HepG2 (cell line): Measurements from ENCODE around the gene ABTB2. TPM values are rescaled to one million over a fixed set of nuclear protein-coding genes. Genes with fewer than 3 reads are reported as not detected.

Source experiments
- CREM ChIP-seq, 2 experiments: sonication (generic) in 1 of 2; formaldehyde crosslinking in 1 of 2; IDR thresholded peaks; 2 replicates each; pipeline versions ENCODE4 v1.4.0 to v1.6.1; 2016 to 2020; ENCODE audit warnings: antibody characterized with exemption in 1 of 2, mild to moderate bottlenecking in 1 of 2, missing genetic modification reagents in 1 of 2
- ELF3 ChIP-seq: IDR thresholded peaks from 2 replicates; pipeline ENCODE4 v1.6.1; 2016; ENCODE audit warnings: missing genetic modification reagents, missing compliant biosample characterization
- ELF4 ChIP-seq: sonication (generic); formaldehyde crosslinking; IDR thresholded peaks from 2 replicates; pipeline ENCODE4 v1.5.0; 2020; ENCODE audit warnings: missing genetic modification reagents, mild to moderate bottlenecking, moderate library complexity, borderline replicate concordance
- FOXA1 ChIP-seq, 2 experiments: fragments of 450-650 bp in 1 of 2; sonication (generic) in 1 of 2; formaldehyde crosslinking in 1 of 2; IDR thresholded peaks; 2 replicates each; pipeline versions ENCODE4 v1.4.0 to v1.6.1; 2016 to 2020; ENCODE audit warnings: missing genetic modification reagents in 1 of 2
- GABPA ChIP-seq, 2 experiments: IDR thresholded peaks; 2 replicates each; pipeline ENCODE4 v1.6.1; 2011 to 2016; ENCODE audit warnings: low read depth in 2 of 2, low read length in 1 of 2, missing biosample characterization in 1 of 2, missing genetic modification characterization in 1 of 2
- GABPB1 ChIP-seq: IDR thresholded peaks from 2 replicates; pipeline ENCODE4 v1.6.1; 2016; ENCODE audit warnings: mild to moderate bottlenecking, missing genetic modification reagents, moderate library complexity, missing compliant biosample characterization
- HDAC2 ChIP-seq: sonication (generic); formaldehyde crosslinking; IDR thresholded peaks from 2 replicates; pipeline ENCODE4 v1.4.0; 2020; ENCODE audit warnings: missing genetic modification reagents
- HIC2 ChIP-seq: sonication (generic); formaldehyde crosslinking; IDR thresholded peaks from 2 replicates; pipeline ENCODE4 v1.9.0; 2022; ENCODE audit warnings: low read depth, missing genetic modification reagents
- PPARG ChIP-seq: conservative IDR thresholded peaks from 2 replicates; pipeline ENCODE4 v1.6.1; 2016; ENCODE audit warnings: missing biosample characterization, missing genetic modification reagents
- RXRB ChIP-seq: IDR thresholded peaks from 2 replicates; pipeline ENCODE4 v1.6.1; 2016; ENCODE audit warnings: borderline replicate concordance, missing genetic modification reagents, missing compliant biosample characterization
- TBX2 ChIP-seq: sonication (generic); formaldehyde crosslinking; IDR thresholded peaks from 2 replicates; pipeline ENCODE4 v1.5.0; 2020; ENCODE audit warnings: missing genetic modification reagents, mild to moderate bottlenecking, borderline replicate concordance
- ZBTB2 ChIP-seq: sonication (generic); formaldehyde crosslinking; IDR thresholded peaks from 2 replicates; pipeline ENCODE4 v1.8.0; 2022; ENCODE audit warnings: low read depth, missing genetic modification reagents
- ZFY ChIP-seq: sonication (generic); formaldehyde crosslinking; IDR thresholded peaks from 2 replicates; pipeline ENCODE4 v1.4.0; 2020; ENCODE audit warnings: missing genetic modification reagents
- ZKSCAN8 ChIP-seq: IDR thresholded peaks from 2 replicates; pipeline ENCODE4 v1.6.1; 2016; ENCODE audit warnings: borderline replicate concordance, missing genetic modification reagents, missing compliant biosample characterization
- ZNF24 ChIP-seq: fragments of 450-650 bp; IDR thresholded peaks from 2 replicates; pipeline ENCODE4 v1.6.1; 2017; ENCODE audit warnings: antibody characterized with exemption, mild to moderate bottlenecking
- ZNF766 ChIP-seq: sonication (generic); formaldehyde crosslinking; IDR thresholded peaks from 2 replicates; pipeline ENCODE4 v1.5.0; 2020; ENCODE audit warnings: missing genetic modification reagents, borderline replicate concordance
- polyA plus RNA-seq, 8 experiments: library from polyadenylated mRNA; depleted of rRNA in 3 of 8; stranded (reverse) in 7 of 8; unstranded in 1 of 8; fragments of >200 nt; fragmentation: Illumina TruSeq in 4 of 8; extraction: Trizol in 4 of 8; gene quantifications; 2 replicates each; pipeline versions ENCODE4 v1.2.1 to v1.2.3, GENCODE V29; 2011 to 2016; ENCODE audit warnings: low read depth in 4 of 8, missing spikeins in 1 of 8, mixed read lengths in 1 of 8; ENCODE audit not compliant: insufficient read depth in 1 of 8
- total RNA-seq, 5 experiments: library from RNA; depleted of rRNA; stranded (reverse); fragments of >200 nt; fragmentation: Illumina TruSeq; extraction: Trizol; gene quantifications; 2 replicates each; pipeline ENCODE4 v1.2.3, GENCODE V29; 2016; ENCODE audit warnings: low read depth in 1 of 5
- TF ChIP-seq, protein P1 (sequence below): IDR thresholded peaks from 2 replicates; pipeline ENCODE4 v1.6.1; 2016; ENCODE audit warnings: mild to moderate bottlenecking
- TF ChIP-seq, protein P2 (sequence below): sonication (generic); formaldehyde crosslinking; IDR thresholded peaks from 2 replicates; pipeline ENCODE4 v1.8.1; 2022; ENCODE audit warnings: low read depth, mild to moderate bottlenecking, missing genetic modification reagents

Gene ABTB2
- total and polyA plus RNA-seq, 2 of the 13 experiments (the other 11 are each of a cell fraction or from before 2014, with no cell fraction given), result 5.1 to 15.4 TPM

GRCh38 chr11:34204396-34205279 is 153.2 kb downstream of the ABTB2 start (continued):
- TF ChIP-seq CREM (IDR thresholded peaks at IDR 0.05) (no peak), CREM (CRISPR knock-in tag; IDR thresholded peaks at IDR 0.05) (no peak), GABPA (IDR thresholded peaks at IDR 0.05; ENCODE audit: low read depth, low read length) (no peak), GABPA (CRISPR knock-in tag; IDR thresholded peaks at IDR 0.05; ENCODE audit: low read depth) (peak; percentile 42; the same call in 1 of the 2 replicates), ZBTB2 (CRISPR knock-in tag) (0 out of 2 replicates have a peak, but pooled peaks have one; percentile 20), HIC2 (CRISPR knock-in tag) (peak; percentile 90), FOXA1 (IDR thresholded peaks at IDR 0.05) (no peak), FOXA1 (CRISPR knock-in tag; IDR thresholded peaks at IDR 0.05) (peak; percentile 45; the same call in 1 of the 2 replicates), ZKSCAN8 (CRISPR knock-in tag) (peak; percentile 58; the same call in 1 of the 2 replicates), ZFY (CRISPR knock-in tag) (no peak), TBX2 (peak; percentile 27; the same call in 1 of the 2 replicates), RXRB (CRISPR knock-in tag) (peak; percentile 53; the same call in 1 of the 2 replicates), ZNF766 (no peak), ELF3 (CRISPR knock-in tag) (peak; percentile 81), ZNF24 (peak; percentile 94), ELF4 (no peak), HDAC2 (CRISPR knock-in tag) (peak; percentile 65), PPARG (CRISPR knock-in tag) (no peak), GABPB1 (no peak; the same call in 1 of the 2 replicates)
- TF ChIP-seq, protein P1, sequence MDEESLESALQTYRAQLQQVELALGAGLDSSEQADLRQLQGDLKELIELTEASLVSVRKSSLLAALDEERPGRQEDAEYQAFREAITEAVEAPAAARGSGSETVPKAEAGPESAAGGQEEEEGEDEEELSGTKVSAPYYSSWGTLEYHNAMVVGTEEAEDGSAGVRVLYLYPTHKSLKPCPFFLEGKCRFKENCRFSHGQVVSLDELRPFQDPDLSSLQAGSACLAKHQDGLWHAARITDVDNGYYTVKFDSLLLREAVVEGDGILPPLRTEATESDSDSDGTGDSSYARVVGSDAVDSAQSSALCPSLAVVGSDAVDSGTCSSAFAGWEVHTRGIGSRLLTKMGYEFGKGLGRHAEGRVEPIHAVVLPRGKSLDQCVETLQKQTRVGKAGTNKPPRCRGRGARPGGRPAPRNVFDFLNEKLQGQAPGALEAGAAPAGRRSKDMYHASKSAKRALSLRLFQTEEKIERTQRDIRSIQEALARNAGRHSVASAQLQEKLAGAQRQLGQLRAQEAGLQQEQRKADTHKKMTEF (CRISPR knock-in tag), result peak; percentile 63; the same call in 1 of the 2 replicates
- TF ChIP-seq, protein P2, sequence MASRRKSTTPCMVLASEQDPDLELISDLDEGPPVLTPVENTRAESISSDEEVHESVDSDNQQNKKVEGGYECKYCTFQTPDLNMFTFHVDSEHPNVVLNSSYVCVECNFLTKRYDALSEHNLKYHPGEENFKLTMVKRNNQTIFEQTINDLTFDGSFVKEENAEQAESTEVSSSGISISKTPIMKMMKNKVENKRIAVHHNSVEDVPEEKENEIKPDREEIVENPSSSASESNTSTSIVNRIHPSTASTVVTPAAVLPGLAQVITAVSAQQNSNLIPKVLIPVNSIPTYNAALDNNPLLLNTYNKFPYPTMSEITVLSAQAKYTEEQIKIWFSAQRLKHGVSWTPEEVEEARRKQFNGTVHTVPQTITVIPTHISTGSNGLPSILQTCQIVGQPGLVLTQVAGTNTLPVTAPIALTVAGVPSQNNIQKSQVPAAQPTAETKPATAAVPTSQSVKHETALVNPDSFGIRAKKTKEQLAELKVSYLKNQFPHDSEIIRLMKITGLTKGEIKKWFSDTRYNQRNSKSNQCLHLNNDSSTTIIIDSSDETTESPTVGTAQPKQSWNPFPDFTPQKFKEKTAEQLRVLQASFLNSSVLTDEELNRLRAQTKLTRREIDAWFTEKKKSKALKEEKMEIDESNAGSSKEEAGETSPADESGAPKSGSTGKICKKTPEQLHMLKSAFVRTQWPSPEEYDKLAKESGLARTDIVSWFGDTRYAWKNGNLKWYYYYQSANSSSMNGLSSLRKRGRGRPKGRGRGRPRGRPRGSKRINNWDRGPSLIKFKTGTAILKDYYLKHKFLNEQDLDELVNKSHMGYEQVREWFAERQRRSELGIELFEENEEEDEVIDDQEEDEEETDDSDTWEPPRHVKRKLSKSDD (CRISPR knock-in tag), result no peak
